HG03025 (cell line): ENCODE data around the gene ROR1.

Source experiments
- ATAC-seq: cut with Tn5 transposase; IDR thresholded peaks from one replicate; pipeline ENCODE4 v1.9.1; 2021; ENCODE audit warnings: mild to moderate bottlenecking, moderate library complexity; ENCODE audit not compliant: unreplicated experiment, low FRiP score

ROR1 gene

DNA sequence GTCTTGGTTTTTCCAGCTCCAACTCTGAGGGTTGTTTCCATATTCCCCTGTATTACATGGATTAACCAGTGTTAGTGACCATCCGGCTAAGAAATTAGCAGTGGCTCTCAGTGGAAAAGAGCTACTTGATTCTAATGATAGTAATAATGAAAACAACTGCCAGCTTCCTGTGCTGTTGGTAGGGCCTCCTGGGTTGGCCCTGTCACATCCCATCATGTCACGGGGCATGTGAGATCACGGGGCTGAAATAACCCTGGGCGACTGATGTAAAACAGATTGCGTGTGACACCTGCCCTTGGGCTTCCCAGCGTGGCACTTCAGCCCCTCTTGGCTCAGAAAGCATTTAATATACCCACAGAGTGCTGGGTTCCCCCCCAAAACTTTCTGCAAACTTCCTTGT, 149.0 kb downstream of the ROR1 start:
- ATAC-seq: no peak

DNA sequence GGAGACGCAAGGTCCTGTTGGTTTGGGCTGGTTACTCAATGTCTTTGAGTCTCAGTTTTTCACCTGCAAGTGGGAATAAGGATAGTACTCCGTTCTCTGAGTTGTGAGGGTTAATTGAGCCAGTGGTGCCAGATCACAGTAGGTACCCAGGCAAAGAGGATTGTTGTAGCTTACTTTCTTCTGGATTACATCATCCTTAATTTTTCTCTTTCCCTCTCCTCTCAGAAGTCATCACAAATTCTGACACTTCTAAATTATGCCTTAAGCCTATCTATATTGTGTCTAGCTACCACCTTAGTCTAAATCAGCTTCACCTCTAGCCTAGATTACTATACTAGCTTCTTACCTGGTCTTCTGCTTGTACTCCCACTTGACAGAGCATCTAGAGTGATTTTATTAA, 149.5 kb downstream of the ROR1 start:
- ATAC-seq: no peak

DNA sequence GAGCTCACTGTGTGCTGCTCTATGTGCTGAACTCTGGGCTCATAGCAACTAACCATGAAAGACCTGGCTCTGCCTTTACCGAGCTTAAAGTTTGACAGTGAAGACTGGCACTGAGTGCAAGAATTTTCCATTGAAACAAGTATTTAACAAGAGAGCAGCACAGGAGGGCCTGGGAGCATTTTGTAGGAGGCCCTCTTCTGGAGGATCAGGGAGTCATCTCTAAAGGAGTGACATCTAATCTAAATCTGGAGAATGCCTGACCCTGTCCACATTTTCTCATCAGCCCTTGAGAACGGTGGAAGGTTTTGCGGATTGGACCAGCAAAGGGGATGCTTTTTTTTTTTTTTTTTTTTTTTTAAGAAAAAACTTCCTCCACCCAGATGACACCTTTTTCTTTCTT, 150.8 kb downstream of the ROR1 start:
- ATAC-seq: no peak

GRCh38 chr1:63928186-63929105, 154.6 kb downstream of the ROR1 start:
- no peak for ATAC-seq

GRCh38 chr1:63929106-63929478, 155.3 kb downstream of the ROR1 start:
- ATAC-seq: no peak

- no peak for ATAC-seq
Measured at GRCh38 chr1:63931468-63931867, 157.7 kb downstream of the ROR1 start.

DNA sequence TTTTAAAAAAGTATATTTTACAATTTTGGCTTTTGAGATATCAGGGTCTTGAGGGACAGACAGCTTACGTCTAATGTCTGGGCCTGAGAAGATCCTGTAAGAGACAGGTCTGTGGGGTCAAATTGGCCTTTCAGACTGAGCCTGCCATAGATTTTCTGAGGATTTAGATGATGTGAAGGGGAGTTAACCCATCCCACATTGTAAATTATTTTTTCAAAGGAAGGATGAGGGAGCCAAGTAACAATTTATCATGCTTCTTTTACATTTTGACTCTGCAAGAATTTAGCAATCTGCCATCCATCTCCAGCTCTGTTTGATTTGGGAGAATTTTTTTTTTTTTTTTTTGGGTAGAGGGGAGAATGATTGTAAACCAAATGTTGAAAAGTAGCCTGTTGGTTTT, 160.9 kb downstream of the ROR1 start:
- no peak for ATAC-seq

- no peak for ATAC-seq
Measured at GRCh38 chr1:63935143-63935542, 161.3 kb downstream of the ROR1 start.

DNA sequence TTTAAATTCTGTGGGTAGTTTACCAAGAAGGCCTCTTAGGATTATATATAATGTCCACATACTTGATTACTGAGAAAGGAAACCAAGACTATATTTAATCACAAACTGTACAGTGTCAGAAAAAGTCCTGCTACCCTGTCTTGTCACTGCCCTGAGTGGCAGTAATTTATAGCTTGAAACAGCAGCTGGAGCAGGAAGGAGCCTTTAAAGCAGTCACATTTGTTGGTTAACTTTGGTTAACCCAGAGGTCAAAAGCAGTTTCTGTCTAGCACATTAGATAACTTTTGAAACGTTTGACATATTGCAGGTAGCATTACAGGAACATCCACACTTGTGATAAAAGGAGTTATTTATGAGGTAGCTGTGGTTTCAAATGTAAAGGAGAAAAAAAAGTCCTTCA, 161.7 kb downstream of the ROR1 start:
- ATAC-seq: no peak

DNA sequence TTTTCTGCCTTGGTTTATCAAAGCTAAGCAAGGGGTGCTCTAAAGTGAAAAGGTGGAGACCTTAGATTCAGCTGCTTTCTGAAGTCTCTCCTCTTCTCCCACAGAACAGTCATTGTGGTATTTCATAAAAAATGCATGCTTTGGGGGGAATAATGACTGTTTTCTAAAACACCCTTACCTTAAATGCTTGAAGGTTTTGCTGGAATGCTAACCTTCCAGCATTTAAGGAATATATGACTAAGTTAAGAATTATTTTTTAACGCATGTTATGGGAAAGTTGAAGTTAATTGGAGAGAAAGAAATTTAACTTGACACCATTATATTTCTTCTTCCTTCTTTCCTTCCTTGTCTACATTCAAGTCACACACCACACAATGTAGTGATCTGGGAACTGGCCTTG, 162.5 kb downstream of the ROR1 start:
- no peak for ATAC-seq

GRCh38 chr1:63936801-63937200, 163.0 kb downstream of the ROR1 start:
- no peak for ATAC-seq

DNA sequence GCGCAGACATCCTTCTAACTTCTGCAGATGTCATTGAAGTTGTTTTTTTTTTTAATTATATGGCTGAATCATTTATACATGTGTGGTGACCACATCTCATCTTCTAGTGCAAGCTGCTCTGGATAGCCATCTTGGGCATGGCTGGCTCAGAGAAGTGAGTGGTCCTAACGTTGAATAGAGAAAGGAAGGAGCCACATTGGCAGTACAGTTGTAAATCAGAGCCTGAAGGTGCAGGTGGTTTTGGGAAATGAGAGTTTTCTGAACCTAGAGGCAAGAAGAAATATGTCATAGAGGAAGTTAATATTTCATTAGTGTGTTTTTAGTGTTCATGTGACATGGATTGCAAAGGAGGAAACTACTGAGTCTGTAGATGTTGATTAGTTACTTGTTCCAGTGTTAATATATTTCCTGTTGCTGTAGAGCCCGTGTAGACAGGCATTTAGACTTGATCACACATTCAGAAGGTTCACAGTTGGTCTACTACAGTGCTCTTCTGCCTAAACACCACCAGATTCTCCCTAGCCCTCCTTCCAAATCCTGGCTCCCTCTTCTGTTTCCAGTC, 163.7 kb downstream of the ROR1 start:
- ATAC-seq: no peak

DNA sequence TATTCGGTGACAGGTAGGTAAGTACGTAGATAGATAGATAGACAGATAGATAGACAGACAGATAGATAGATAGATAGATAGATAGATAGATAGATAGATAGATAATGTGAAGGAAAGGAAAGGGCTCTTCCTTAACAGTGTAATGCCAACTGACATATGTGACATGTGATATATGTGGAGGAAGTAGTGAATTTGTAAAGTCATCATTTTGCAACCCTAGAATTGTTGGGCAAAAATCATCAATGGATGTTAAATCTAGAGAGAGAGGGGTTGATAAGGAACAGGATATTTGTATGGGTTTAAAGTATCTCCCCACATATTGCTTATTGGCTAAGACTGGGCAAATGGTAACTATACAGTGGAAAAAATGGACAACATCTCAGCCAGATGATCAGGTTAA, 166.6 kb downstream of the ROR1 start:
- no peak for ATAC-seq

- no peak for ATAC-seq
Measured at GRCh38 chr1:63943393-63943792, 169.6 kb downstream of the ROR1 start.

- ATAC-seq: no peak
Measured at GRCh38 chr1:63945943-63946342, 172.1 kb downstream of the ROR1 start.

- ATAC-seq: no peak
Measured at GRCh38 chr1:63946866-63947491, 173.2 kb downstream of the ROR1 start.

- ATAC-seq: no peak
Measured at GRCh38 chr1:63947904-63948303, 174.1 kb downstream of the ROR1 start.

DNA sequence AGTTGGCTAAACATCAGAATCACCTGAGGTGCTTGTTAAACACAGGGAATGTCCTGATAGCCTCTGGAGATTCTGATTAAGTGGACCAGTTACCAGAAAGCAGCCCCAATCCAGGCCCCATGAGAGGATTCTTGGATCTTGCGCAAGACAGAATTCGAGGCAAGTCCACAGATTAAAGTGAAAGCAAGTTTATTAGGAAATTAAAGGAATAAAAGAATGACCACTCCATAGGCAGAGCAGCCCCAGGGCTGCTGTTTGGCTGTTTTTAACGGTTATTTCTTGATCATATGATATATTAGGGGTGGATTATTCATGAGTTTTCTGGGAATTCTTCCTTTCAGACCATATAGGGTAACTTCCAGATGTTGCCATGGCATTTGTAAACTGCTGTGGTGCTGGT, 176.2 kb downstream of the ROR1 start:
- ATAC-seq: no peak

- ATAC-seq: no peak
Measured at GRCh38 chr1:63951059-63951946, 177.5 kb downstream of the ROR1 start.

- ATAC-seq: no peak
Measured at GRCh38 chr1:63954187-63954586, 180.4 kb downstream of the ROR1 start.
